K562 (cell line): Measurements from ENCODE around the gene TMEM121. TPM values are rescaled to one million over a fixed set of nuclear protein-coding genes. Genes with fewer than 3 reads are reported as not detected.
A peak's percentile ranks its signal among the peaks of the same experiment; 100 is the strongest.

Experiments used
- ESRRA ChIP-seq: fragments of 450-650 bp; IDR thresholded peaks from 2 replicates; pipeline ENCODE4 v1.6.1; 2014; ENCODE audit warnings: low read depth, mild to moderate bottlenecking, moderate library complexity, borderline replicate concordance
- GABPA ChIP-seq: fragments of 200-800 bp; sonication (Bioruptor generic); conservative IDR thresholded peaks from 2 replicates; pipeline ENCODE4 v1.6.1; 2016; ENCODE audit warnings: low read depth, missing genetic modification characterization, missing compliant biosample characterization
- MAFF ChIP-seq: IDR thresholded peaks from 2 replicates; pipeline ENCODE4 v1.6.1; 2012; ENCODE audit warnings: low read length, improper control_type of control experiment
- MED1 ChIP-seq: sonication (generic); formaldehyde crosslinking; IDR thresholded peaks from 2 replicates; pipeline ENCODE4 v1.8.1; 2023; ENCODE audit warnings: missing genetic modification reagents, borderline replicate concordance
- NFYB ChIP-seq: IDR thresholded peaks from 2 replicates; pipeline ENCODE4 v1.6.1; 2011; ENCODE audit warnings: mild to moderate bottlenecking, moderate library complexity; ENCODE audit not compliant: insufficient read length; ENCODE audit errors: extremely low read depth
- NR1H2 ChIP-seq: sonication (generic); formaldehyde crosslinking; IDR thresholded peaks from 2 replicates; pipeline ENCODE4 v1.4.0; 2020; ENCODE audit warnings: mild to moderate bottlenecking, missing genetic modification reagents
- POLR3G ChIP-seq: IDR thresholded peaks from 2 replicates; pipeline ENCODE4 v1.6.1; 2011; ENCODE audit not compliant: insufficient read length, insufficient replicate concordance; ENCODE audit errors: extremely low read depth
- PRMT5 ChIP-seq: sonication (generic); formaldehyde crosslinking; IDR thresholded peaks from 2 replicates; pipeline ENCODE4 v1.5.0; 2020; ENCODE audit warnings: missing genetic modification reagents
- RAD51 ChIP-seq: fragments of 450-650 bp; IDR thresholded peaks from 2 replicates; pipeline ENCODE4 v1.7.1; 2016; ENCODE audit warnings: low read depth, mild to moderate bottlenecking, borderline replicate concordance
- RFX7 ChIP-seq: fragments of 250-450 bp; sonication (Bioruptor Pico); IDR thresholded peaks from 2 replicates; pipeline ENCODE4 v1.5.1; 2021; ENCODE audit warnings: mild to moderate bottlenecking
- SAFB ChIP-seq: fragments of 200-400 bp; formaldehyde crosslinking; IDR thresholded peaks from 2 replicates; pipeline ENCODE4 v1.6.1; 2017; ENCODE audit warnings: low read depth, low read length, borderline replicate concordance
- SPI1 ChIP-seq: IDR thresholded peaks from 2 replicates; pipeline ENCODE4 v1.6.1; 2011; ENCODE audit warnings: low read depth, low read length, control low read depth, borderline replicate concordance
- UBTF ChIP-seq, 2 experiments: IDR thresholded peaks; 2 replicates each; pipeline ENCODE4 v1.6.1; 2012; ENCODE audit warnings: improper control_type of control experiment in 2 of 2, low read depth in 2 of 2, low read length in 2 of 2, borderline replicate concordance in 1 of 2
- ZNF444 ChIP-seq: fragments of 250-450 bp; sonication (Bioruptor Pico); IDR thresholded peaks from 2 replicates; pipeline ENCODE4 v1.4.0; 2020; ENCODE audit warnings: mild to moderate bottlenecking, moderate library complexity
- ZNF639 ChIP-seq, 2 experiments: fragments of 200-800 bp in 1 of 2; sonication (Bioruptor generic) in 1 of 2; sonication (generic) in 1 of 2; formaldehyde crosslinking in 1 of 2; IDR thresholded peaks in 1 of 2; conservative IDR thresholded peaks in 1 of 2; 2 replicates each; pipeline versions ENCODE4 v1.5.0 to v1.6.1; 2016 to 2020; ENCODE audit warnings: missing compliant biosample characterization in 1 of 2, missing genetic modification characterization in 1 of 2, missing genetic modification reagents in 1 of 2
- ZNF695 ChIP-seq: fragments of 450-650 bp; formaldehyde crosslinking; IDR thresholded peaks from 2 replicates; pipeline ENCODE4 v1.4.0; 2020; ENCODE audit warnings: mild to moderate bottlenecking, moderate library complexity
- polyA plus RNA-seq, 8 experiments: library from polyadenylated mRNA; depleted of rRNA in 4 of 8; stranded (reverse) in 5 of 8; unstranded in 3 of 8; fragments of >200 nt; fragmentation: Nextera tagmentation in 2 of 8; fragmentation: Illumina TruSeq in 1 of 8; extraction: Ambion mirVana in 2 of 8; extraction: Trizol in 1 of 8; gene quantifications; 2 replicates each; pipeline versions ENCODE4 v1.2.1 to v1.2.3, GENCODE V29; 2011 to 2014; ENCODE audit warnings: inconsistent platforms in 1 of 8, missing spikeins in 1 of 8
- total RNA-seq, 7 experiments: library from RNA; depleted of rRNA in 6 of 7; stranded (reverse); fragments of >200 nt in 6 of 7; fragmentation: Illumina TruSeq in 2 of 7; extraction: Trizol in 2 of 7; gene quantifications; 2 replicates each; pipeline versions ENCODE4 v1.2.1 to v1.2.3, GENCODE V29; 2011 to 2021; ENCODE audit warnings: low replicate concordance in 1 of 7
- TF ChIP-seq, protein P1 (sequence below): sonication (generic); formaldehyde crosslinking; IDR thresholded peaks from 2 replicates; pipeline ENCODE4 v1.9.0; 2022; ENCODE audit warnings: mild to moderate bottlenecking, missing genetic modification reagents
- TF ChIP-seq, protein P2 (sequence below): fragments of 200-800 bp; sonication (Bioruptor generic); IDR thresholded peaks from 2 replicates; pipeline ENCODE4 v1.6.1; 2016; ENCODE audit warnings: missing genetic modification characterization, missing compliant biosample characterization

TMEM121 gene
- total and polyA plus RNA-seq, 9 of the 15 experiments (the other 6 are each of a cell fraction or from before 2014, with no cell fraction given): 0.31 to 0.36 TPM; not detected in 7

DNA sequence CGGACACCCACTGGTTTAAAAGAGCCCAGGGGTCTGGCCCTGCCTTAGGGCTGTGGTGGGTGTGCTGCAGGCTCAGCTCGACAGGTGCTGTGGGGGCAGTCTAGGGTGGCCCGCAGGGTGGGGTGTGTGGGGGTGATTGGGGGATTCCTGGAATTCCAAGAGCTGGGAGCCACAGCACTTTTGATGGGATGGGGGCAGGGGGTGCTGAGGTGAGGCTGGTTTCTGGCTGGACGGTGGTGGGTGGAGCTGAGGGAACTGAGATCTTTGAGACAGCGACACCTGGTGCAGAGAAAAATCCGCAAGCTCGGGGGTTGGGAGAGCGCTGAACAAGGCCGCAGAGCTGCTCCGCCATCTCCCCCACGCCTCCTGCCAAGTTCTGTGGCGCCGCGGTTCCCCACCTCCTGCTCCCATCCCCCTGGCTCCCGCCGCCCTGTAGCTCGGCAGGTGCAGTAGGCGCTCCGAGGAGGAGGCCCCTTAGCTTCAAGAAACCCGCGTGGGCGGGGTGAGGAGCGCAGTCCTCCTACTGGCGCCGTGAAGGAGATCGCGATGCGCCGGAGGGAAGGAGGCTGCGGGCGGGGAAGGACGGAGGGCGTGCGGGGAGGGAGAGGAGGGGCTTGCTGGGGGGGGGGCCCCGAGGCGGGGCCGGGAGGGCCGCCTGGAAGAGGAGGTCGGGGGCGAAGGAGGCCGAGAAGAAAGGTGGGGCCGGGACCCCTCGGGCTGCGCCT lies 36.7 kb upstream of the TMEM121 start (continued):
- peak in 1 of 2 experiments; percentile 52; a peak in 1 of 4 replicates for TF ChIP-seq UBTF (IDR thresholded peaks at IDR 0.05; ENCODE audit: borderline replicate concordance in 1 of 2, low read depth in 2 of 2, low read length in 2 of 2)
- TF ChIP-seq ZNF444 (CRISPR knock-in tag): no peak
- TF ChIP-seq RAD51: no peak
- TF ChIP-seq RFX7: no peak
- TF ChIP-seq ZNF639 (CRISPR knock-in tag; conservative IDR thresholded peaks at IDR 0.05 in 1 of 2, IDR thresholded peaks at IDR 0.05 in 1 of 2): no peak
- TF ChIP-seq, protein P1, sequence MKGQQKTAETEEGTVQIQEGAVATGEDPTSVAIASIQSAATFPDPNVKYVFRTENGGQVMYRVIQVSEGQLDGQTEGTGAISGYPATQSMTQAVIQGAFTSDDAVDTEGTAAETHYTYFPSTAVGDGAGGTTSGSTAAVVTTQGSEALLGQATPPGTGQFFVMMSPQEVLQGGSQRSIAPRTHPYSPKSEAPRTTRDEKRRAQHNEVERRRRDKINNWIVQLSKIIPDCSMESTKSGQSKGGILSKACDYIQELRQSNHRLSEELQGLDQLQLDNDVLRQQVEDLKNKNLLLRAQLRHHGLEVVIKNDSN: no peak
- TF ChIP-seq MAFF: no peak
- no peak for TF ChIP-seq PRMT5
- TF ChIP-seq ZNF695 (CRISPR knock-in tag): no peak
- TF ChIP-seq SPI1: no peak
- no peak for TF ChIP-seq GABPA (tag)
- TF ChIP-seq, protein P2, sequence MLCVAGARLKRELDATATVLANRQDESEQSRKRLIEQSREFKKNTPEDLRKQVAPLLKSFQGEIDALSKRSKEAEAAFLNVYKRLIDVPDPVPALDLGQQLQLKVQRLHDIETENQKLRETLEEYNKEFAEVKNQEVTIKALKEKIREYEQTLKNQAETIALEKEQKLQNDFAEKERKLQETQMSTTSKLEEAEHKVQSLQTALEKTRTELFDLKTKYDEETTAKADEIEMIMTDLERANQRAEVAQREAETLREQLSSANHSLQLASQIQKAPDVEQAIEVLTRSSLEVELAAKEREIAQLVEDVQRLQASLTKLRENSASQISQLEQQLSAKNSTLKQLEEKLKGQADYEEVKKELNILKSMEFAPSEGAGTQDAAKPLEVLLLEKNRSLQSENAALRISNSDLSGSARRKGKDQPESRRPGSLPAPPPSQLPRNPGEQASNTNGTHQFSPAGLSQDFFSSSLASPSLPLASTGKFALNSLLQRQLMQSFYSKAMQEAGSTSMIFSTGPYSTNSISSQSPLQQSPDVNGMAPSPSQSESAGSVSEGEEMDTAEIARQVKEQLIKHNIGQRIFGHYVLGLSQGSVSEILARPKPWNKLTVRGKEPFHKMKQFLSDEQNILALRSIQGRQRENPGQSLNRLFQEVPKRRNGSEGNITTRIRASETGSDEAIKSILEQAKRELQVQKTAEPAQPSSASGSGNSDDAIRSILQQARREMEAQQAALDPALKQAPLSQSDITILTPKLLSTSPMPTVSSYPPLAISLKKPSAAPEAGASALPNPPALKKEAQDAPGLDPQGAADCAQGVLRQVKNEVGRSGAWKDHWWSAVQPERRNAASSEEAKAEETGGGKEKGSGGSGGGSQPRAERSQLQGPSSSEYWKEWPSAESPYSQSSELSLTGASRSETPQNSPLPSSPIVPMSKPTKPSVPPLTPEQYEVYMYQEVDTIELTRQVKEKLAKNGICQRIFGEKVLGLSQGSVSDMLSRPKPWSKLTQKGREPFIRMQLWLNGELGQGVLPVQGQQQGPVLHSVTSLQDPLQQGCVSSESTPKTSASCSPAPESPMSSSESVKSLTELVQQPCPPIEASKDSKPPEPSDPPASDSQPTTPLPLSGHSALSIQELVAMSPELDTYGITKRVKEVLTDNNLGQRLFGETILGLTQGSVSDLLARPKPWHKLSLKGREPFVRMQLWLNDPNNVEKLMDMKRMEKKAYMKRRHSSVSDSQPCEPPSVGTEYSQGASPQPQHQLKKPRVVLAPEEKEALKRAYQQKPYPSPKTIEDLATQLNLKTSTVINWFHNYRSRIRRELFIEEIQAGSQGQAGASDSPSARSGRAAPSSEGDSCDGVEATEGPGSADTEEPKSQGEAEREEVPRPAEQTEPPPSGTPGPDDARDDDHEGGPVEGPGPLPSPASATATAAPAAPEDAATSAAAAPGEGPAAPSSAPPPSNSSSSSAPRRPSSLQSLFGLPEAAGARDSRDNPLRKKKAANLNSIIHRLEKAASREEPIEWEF (CRISPR knock-in tag): no peak
- TF ChIP-seq NR1H2: no peak
- TF ChIP-seq NFYB: no peak
- TF ChIP-seq POLR3G: no peak
- peak; percentile 40; the same call in 1 of the 2 replicates for TF ChIP-seq SAFB
- TF ChIP-seq ESRRA: no peak
- no peak for TF ChIP-seq MED1
